Measurements from ENCODE around the gene TIRAP. TPM values are rescaled to one million over a fixed set of nuclear protein-coding genes. Genes with fewer than 3 reads are reported as not detected.

TIRAP gene
- total and polyA plus RNA-seq, 2 of the 8 experiments (the other 6 are each of a cell fraction or from before 2014, with no cell fraction given), result 5.3 TPM

DNA sequence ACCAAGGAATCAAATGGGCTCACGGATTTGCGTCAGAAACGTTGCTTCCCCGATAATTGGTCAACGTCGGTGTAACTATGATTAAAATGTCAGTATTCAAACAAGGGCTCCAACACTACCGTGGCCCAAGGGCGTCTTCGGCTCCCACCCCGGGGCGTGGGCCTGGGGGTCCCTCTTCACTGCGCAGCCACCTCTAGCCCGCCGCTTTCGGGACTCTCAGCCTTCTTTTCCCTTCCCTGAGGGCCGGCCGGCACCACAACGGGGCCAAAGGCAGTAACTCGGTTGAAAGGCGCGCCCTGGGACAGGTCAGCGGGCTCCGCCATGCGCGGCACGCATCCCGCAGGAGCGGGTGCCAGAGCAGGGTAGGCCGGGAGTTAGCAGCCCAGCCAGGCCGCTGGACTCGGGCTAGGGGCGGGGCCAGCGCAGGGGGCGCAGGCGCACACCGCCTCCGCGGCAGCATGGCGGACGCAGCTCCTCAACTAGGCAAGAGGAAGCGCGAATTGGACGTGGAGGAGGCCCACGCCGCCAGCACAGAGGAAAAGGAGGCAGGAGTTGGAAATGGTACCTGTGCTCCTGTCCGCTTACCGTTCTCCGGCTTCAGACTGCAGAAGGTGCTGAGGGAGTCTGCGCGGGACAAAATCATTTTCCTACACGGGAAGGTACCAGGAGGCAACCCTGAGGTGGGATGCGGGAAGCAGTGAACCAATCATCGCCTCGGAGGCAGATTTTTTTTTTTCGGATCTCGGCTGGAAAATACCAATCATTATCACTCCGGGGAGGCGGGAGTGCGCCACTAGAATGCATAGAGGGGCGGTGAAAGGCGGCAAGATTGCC is 20.9 kb downstream of the TIRAP start, which contains the start of gene DCPS (continued):
- TF ChIP-seq CHD7 (IDR thresholded peaks at IDR 0.05; ENCODE audit: insufficient replicate concordance, low read length), result no peak
- TF ChIP-seq CBX8 (IDR thresholded peaks at IDR 0.05; ENCODE audit: borderline replicate concordance, low read depth, low read length), result no peak
- TF ChIP-seq EGR1 (IDR thresholded peaks at IDR 0.05; ENCODE audit: borderline replicate concordance, low read depth, low read length), result no peak
- TF ChIP-seq CTBP2 (IDR thresholded peaks at IDR 0.05; ENCODE audit: borderline replicate concordance, insufficient read depth, insufficient read length, low read length), result peak; percentile 75
- TF ChIP-seq TEAD4 (IDR thresholded peaks at IDR 0.05; ENCODE audit: low read depth, low read length), result no peak
- TF ChIP-seq YY1 (IDR thresholded peaks at IDR 0.05; ENCODE audit: low read depth, low read length), result peak; percentile 94
- no peak for TF ChIP-seq RXRA (IDR thresholded peaks at IDR 0.05; ENCODE audit: insufficient read depth, low read depth, low read length)
- peak; percentile 92 for TF ChIP-seq MAX (IDR thresholded peaks at IDR 0.05)
- no peak for TF ChIP-seq POU5F1 (IDR thresholded peaks at IDR 0.05; ENCODE audit: low read depth, low read length)
- TF ChIP-seq NRF1 (IDR thresholded peaks at IDR 0.05; ENCODE audit: low read depth, low read length), result peak; percentile 61

Measured in H1 (cell line).